Subcutaneous abdominal adipose tissue (tissue), 5 donors: ENCODE results near the gene CDK5RAP2.
A peak's percentile ranks its signal among the peaks of the same experiment; 100 is the strongest.

Source experiments
- H3K27ac ChIP-seq: one replicate; pipeline ENCODE4 v1.7.0; 2013; ENCODE audit warnings: low read depth, mild to moderate bottlenecking, inconsistent platforms, low read length, moderate library complexity
- H3K27me3 ChIP-seq, 5 donors: one replicate each; pipeline ENCODE4 v1.7.0; 2013; ENCODE audit warnings: low read length in 5 of 5, inconsistent platforms in 1 of 5; ENCODE audit not compliant: control insufficient read depth in 5 of 5, insufficient read depth in 4 of 5
- H3K36me3 ChIP-seq, 5 donors: one replicate each; pipeline ENCODE4 v1.7.0; 2013; ENCODE audit warnings: low read length in 5 of 5; ENCODE audit not compliant: control insufficient read depth in 5 of 5, insufficient read depth in 5 of 5
- H3K4me1 ChIP-seq, 5 donors: one replicate each; pipeline ENCODE4 v1.7.0; 2013; ENCODE audit warnings: low read length in 5 of 5, mild to moderate bottlenecking in 3 of 5, moderate library complexity in 1 of 5; ENCODE audit not compliant: control insufficient read depth in 5 of 5, insufficient read depth in 5 of 5
- H3K4me3 ChIP-seq, 5 donors: one replicate each; pipeline ENCODE4 v1.7.0; 2013; ENCODE audit warnings: low read length in 5 of 5, low read depth in 1 of 5
- H3K9ac ChIP-seq, 5 donors: one replicate each; pipeline ENCODE4 v1.7.0; 2013; ENCODE audit warnings: low read length in 5 of 5, mild to moderate bottlenecking in 4 of 5, moderate library complexity in 3 of 5
- H3K9me3 ChIP-seq, 5 donors: one replicate each; pipeline ENCODE4 v1.7.0; 2013; ENCODE audit warnings: low read length in 5 of 5; ENCODE audit not compliant: control insufficient read depth in 5 of 5
- donor health status: healthy.
- donor health status: healthy.
- donor health status: healthy.
- donor health status: healthy.
- donor health status: healthy.

Gene CDK5RAP2

GRCh38 chr9:120394058-120394669 is 185.8 kb downstream of the CDK5RAP2 start:
- no peak overlapping the region for H3K9ac ChIP-seq
- H3K9me3 ChIP-seq = no peaks in the 10 kb centered on the region
- no peaks in the 10 kb centered on the region for H3K27me3 ChIP-seq
- H3K27ac ChIP-seq = peak overlapping the region; percentile 78
- H3K4me1 ChIP-seq = peaks cover 0 to 55% (median 41%) of the 10 kb centered on the region in 5 donors
- H3K4me3 ChIP-seq = no peak overlapping the region
- H3K36me3 ChIP-seq = peaks cover 9 to 78% (median 61%) of the 10 kb centered on the region in 5 donors

- H3K27ac ChIP-seq = peak overlapping the region; percentile 78
- peaks cover 0 to 55% (median 41%) of the 10 kb centered on the region in 5 donors for H3K4me1 ChIP-seq
- H3K27me3 ChIP-seq = no peaks in the 10 kb centered on the region
- peaks cover 4 to 78% (median 60%) of the 10 kb centered on the region in 5 donors for H3K36me3 ChIP-seq
- H3K9ac ChIP-seq = peak overlapping the region in 1 of 5 donors; percentile 18
- no peaks in the 10 kb centered on the region for H3K9me3 ChIP-seq
- peak overlapping the region in 2 of 5 donors; percentile 3 to 44 for H3K4me3 ChIP-seq
Observed at GRCh38 chr9:120393386-120394057, 186.4 kb downstream of the CDK5RAP2 start.

- peaks cover 1 to 55% (median 43%) of the 10 kb centered on the region in 5 donors for H3K4me1 ChIP-seq
- no peak overlapping the region for H3K27ac ChIP-seq
- H3K9me3 ChIP-seq = no peaks in the 10 kb centered on the region
- no peak overlapping the region for H3K9ac ChIP-seq
- peaks cover 0 to 81% (median 64%) of the 10 kb centered on the region in 5 donors for H3K36me3 ChIP-seq
- no peaks in the 10 kb centered on the region for H3K27me3 ChIP-seq
- H3K4me3 ChIP-seq = peak overlapping the region in 1 of 5 donors; percentile 44
Observed at GRCh38 chr9:120392711-120393110, 187.3 kb downstream of the CDK5RAP2 start.

- no peak overlapping the region for H3K4me3 ChIP-seq
- no peaks in the 10 kb centered on the region for H3K9me3 ChIP-seq
- peaks cover 2 to 55% (median 46%) of the 10 kb centered on the region in 5 donors for H3K4me1 ChIP-seq
- H3K27ac ChIP-seq = no peak overlapping the region
- H3K27me3 ChIP-seq = no peaks in the 10 kb centered on the region
- H3K36me3 ChIP-seq = peaks cover 0 to 83% (median 64%) of the 10 kb centered on the region in 5 donors
- no peak overlapping the region for H3K9ac ChIP-seq
Observed at GRCh38 chr9:120392245-120392644, 187.7 kb downstream of the CDK5RAP2 start.

GRCh38 chr9:120391691-120392090 is 188.3 kb downstream of the CDK5RAP2 start:
- Histone ChIP-seq H3K36me3 (peaks cover 0 to 80% (median 64%) of the 10 kb centered on the region in 5 donors), H3K9ac (no peak overlapping the region)

GRCh38 chr9:120390637-120391190 is 189.3 kb downstream of the CDK5RAP2 start:
- no peaks in the 10 kb centered on the region for H3K9me3 ChIP-seq
- H3K4me1 ChIP-seq = peaks cover 5 to 62% (median 54%) of the 10 kb centered on the region in 5 donors
- no peak overlapping the region for H3K27ac ChIP-seq
- H3K4me3 ChIP-seq = no peak overlapping the region
- H3K36me3 ChIP-seq = peaks cover 0 to 74% (median 60%) of the 10 kb centered on the region in 5 donors
- H3K9ac ChIP-seq = no peak overlapping the region
- no peaks in the 10 kb centered on the region for H3K27me3 ChIP-seq

More at GRCh38 chr9:120391691-120392090, 188.3 kb downstream of the CDK5RAP2 start:
- peaks cover 2 to 55% (median 48%) of the 10 kb centered on the region in 5 donors for H3K4me1 ChIP-seq
- no peak overlapping the region for H3K27ac ChIP-seq
- H3K27me3 ChIP-seq = no peaks in the 10 kb centered on the region
- H3K4me3 ChIP-seq = no peak overlapping the region
- no peaks in the 10 kb centered on the region for H3K9me3 ChIP-seq

- Histone ChIP-seq H3K27ac (no peak overlapping the region), H3K4me1 (peaks cover 5 to 56% (median 53%) of the 10 kb centered on the region in 5 donors), H3K4me3 (no peak overlapping the region), H3K9me3 (no peaks in the 10 kb centered on the region), H3K36me3 (peaks cover 0 to 73% (median 60%) of the 10 kb centered on the region in 5 donors), H3K9ac (no peak overlapping the region), H3K27me3 (no peaks in the 10 kb centered on the region)
Observed at GRCh38 chr9:120389867-120390266, 190.1 kb downstream of the CDK5RAP2 start.

- H3K27me3 ChIP-seq = no peaks in the 10 kb centered on the region
- H3K9ac ChIP-seq = no peak overlapping the region
- H3K4me3 ChIP-seq = no peak overlapping the region
- peaks cover 0 to 69% (median 58%) of the 10 kb centered on the region in 5 donors for H3K36me3 ChIP-seq
- H3K9me3 ChIP-seq = no peaks in the 10 kb centered on the region
- H3K4me1 ChIP-seq = peaks cover 5 to 54% (median 50%) of the 10 kb centered on the region in 5 donors
- H3K27ac ChIP-seq = no peak overlapping the region
Observed at GRCh38 chr9:120389300-120389699, 190.7 kb downstream of the CDK5RAP2 start.

- H3K27me3 ChIP-seq = no peaks in the 10 kb centered on the region
- peaks cover 5 to 49% (median 42%) of the 10 kb centered on the region in 5 donors for H3K4me1 ChIP-seq
- H3K9ac ChIP-seq = no peak overlapping the region
- H3K27ac ChIP-seq = no peak overlapping the region
- no peaks in the 10 kb centered on the region for H3K9me3 ChIP-seq
- peaks cover 0 to 58% (median 48%) of the 10 kb centered on the region in 5 donors for H3K36me3 ChIP-seq
- no peak overlapping the region for H3K4me3 ChIP-seq
Observed at GRCh38 chr9:120388003-120388855, 191.7 kb downstream of the CDK5RAP2 start.
